Measurements from ENCODE around the gene FBN3.
"Not testable (repeated sequence)": the region's sequence is repeated elsewhere in the genome, so short reads cannot be mapped to it uniquely, and the experiment has no call there.

FBN3 gene

GRCh38 chr19:8105471-8105870, 43.9 kb downstream of the FBN3 start:
- no peak for DNase-seq (ENCODE audit: extremely low spot score)
- CTCF ChIA-PET: no interaction called here
- POLR2A ChIA-PET: no interaction called here
- TF ChIP-seq FOXA1 (IDR thresholded peaks at IDR 0.05) (no peak), NFRKB (IDR thresholded peaks at IDR 0.05) (no peak), FOXK2 (IDR thresholded peaks at IDR 0.05) (no peak), ZNF384 (IDR thresholded peaks at IDR 0.05) (no peak)

DNA sequence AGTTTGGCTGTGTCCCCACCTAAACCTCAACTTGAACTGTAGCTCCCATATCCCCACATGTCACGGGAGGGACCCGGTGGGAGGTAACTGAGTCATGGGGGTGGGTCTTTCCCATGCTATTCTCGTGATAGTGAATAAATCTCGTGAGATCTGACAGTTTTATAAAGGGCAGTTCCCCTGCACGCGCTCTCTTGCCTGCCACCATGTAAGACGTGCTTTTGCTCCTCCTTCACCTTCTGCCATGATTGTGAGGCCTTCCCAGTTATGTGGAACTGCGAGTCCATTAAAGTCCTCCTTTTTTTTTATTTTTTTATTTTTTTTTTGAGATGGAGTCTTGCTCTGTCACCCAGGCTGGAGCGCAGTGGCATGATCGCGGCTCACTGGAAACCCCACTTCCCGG, 47.5 kb downstream of the FBN3 start:
- DNase-seq (ENCODE audit: extremely low spot score); CTCF ChIA-PET: not testable (repeated sequence)
- POLR2A ChIA-PET: interaction anchor here (1.2 kb wide), 1 partner anchor 159 kb away, joined by 4 read pairs; the partner anchor contains the start of gene TIMM44

GRCh38 chr19:8101311-8101710, 48.1 kb downstream of the FBN3 start:
- TF ChIP-seq SUZ12 (IDR thresholded peaks at IDR 0.05) (no peak), FOXA1 (IDR thresholded peaks at IDR 0.05) (no peak), HDGF (IDR thresholded peaks at IDR 0.05; ENCODE audit: borderline replicate concordance) (no peak), LEF1 (IDR thresholded peaks at IDR 0.05; ENCODE audit: borderline replicate concordance) (no peak), CTBP1 (IDR thresholded peaks at IDR 0.05; ENCODE audit: borderline replicate concordance) (no peak), SP1 (IDR thresholded peaks at IDR 0.05) (no peak), BHLHE40 (IDR thresholded peaks at IDR 0.05; ENCODE audit: borderline replicate concordance) (no peak)
- CTCF ChIA-PET: no interaction called here
- no peak for DNase-seq (ENCODE audit: extremely low spot score)
- POLR2A ChIA-PET: interaction anchor here (1.2 kb wide), 1 partner anchor 158 kb away, joined by 4 read pairs; the partner anchor contains the start of gene TIMM44

DNA sequence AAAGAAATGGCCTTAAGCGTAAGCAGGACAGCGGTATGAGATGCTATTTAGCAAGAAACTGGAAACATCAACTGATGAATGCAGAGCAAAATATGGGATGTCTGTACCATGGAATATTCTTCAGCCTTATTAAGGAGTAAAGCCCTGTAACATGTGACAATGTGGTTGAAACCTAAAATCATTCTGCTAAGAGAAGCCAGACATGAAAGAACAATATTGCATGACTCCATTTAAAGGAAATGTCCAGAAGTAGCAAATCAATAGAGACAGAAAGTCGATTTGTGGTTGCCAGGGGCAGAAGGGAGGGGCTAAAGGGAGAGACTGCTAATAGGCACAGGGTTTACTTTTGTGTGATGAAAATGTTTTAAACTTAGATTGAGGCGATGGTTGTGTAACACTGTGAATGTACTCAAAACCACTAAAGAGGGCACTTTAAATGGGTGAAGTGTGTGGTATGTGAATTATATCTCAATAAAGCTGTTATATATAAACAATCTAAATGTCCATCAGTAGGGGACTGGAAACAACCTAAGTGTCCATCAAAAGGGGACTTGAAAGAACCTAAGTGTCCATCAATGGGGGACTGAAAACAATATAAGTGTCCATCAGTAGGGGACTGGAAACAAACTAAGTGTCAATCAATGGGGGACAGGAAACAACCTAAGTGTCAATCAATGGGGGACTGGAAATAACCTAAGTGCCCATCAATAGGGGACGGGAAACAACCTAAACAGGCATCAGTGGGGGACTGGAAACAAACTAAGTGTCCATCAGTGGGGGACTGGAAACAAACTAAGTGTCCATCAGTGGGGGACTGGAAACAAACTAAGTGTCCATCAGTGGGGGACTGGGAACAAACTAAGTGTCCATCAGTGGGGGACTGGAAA, 51.5 kb downstream of the FBN3 start:
- CTCF ChIA-PET: no interaction called here
- TF ChIP-seq SUZ12 (IDR thresholded peaks at IDR 0.05) (no peak), PKNOX1 (IDR thresholded peaks at IDR 0.05) (0 out of 2 replicates have a peak, but pooled peaks have one; percentile 23)
- no peak for DNase-seq (ENCODE audit: extremely low spot score)
- POLR2A ChIA-PET: no interaction called here

DNA sequence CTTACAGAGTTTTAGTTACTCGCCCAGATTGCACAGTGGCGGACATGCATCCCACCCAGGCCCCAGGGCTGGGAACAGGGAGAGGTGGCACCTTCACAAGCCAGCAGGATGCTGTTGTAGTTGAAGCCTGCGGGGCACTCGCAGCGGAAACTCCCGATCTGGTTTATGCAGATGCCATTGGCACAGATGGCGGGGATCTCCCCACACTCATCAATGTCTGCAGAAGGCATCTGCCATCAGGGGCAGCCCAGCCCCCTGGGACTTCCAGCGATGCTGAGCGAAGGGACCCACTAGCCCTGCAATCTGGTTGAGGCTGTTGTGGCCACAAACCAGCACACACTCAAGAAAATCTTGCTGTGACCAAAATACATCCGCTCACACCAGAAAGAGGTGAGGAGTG, 52.2 kb downstream of the FBN3 start:
- TF ChIP-seq FOXK2 (IDR thresholded peaks at IDR 0.05): no peak
- no peak for TF ChIP-seq ELF4 (IDR thresholded peaks at IDR 0.05)
- no peak for TF ChIP-seq ARNT (IDR thresholded peaks at IDR 0.05)
- DNase-seq (ENCODE audit: extremely low spot score): no peak
- POLR2A ChIA-PET: no interaction called here

DNA sequence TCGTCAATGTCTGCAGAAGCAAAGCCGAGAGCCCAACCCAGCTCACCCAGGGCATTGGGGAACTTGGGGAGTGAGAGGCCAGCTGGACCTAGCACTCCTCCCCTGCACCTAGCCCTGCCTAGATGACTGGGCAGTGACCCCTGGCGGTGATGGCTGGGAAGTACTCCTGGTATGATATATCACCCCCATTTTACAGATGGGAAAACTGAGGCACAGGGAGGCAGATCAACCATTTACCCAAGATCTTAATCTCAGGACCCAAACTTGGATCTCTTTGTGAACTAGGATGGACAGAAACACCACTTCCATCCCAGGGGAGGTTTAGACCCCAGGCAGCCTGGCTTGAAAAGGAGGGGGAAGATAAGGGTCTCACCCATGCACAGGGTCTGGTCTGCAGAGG, 53.3 kb downstream of the FBN3 start:
- ChIA-PET POLR2A (no interaction called here), CTCF (no interaction called here)
- DNase-seq (ENCODE audit: extremely low spot score): no peak
- TF ChIP-seq ELF4 (IDR thresholded peaks at IDR 0.05): no peak
- TF ChIP-seq BHLHE40 (IDR thresholded peaks at IDR 0.05; ENCODE audit: borderline replicate concordance): no peak
- TF ChIP-seq FOXK2 (IDR thresholded peaks at IDR 0.05): no peak
- TF ChIP-seq PKNOX1 (IDR thresholded peaks at IDR 0.05): no peak
- no peak for TF ChIP-seq LEF1 (IDR thresholded peaks at IDR 0.05; ENCODE audit: borderline replicate concordance)
- no peak for TF ChIP-seq FOXA1 (IDR thresholded peaks at IDR 0.05)
- TF ChIP-seq SP1 (IDR thresholded peaks at IDR 0.05): no peak
- TF ChIP-seq SUZ12 (IDR thresholded peaks at IDR 0.05): no peak
- no peak for TF ChIP-seq FOXM1 (IDR thresholded peaks at IDR 0.05; ENCODE audit: borderline replicate concordance)
- no peak for TF ChIP-seq ZNF384 (IDR thresholded peaks at IDR 0.05)
- TF ChIP-seq TARDBP (IDR thresholded peaks at IDR 0.05): no peak
- TF ChIP-seq L3MBTL2 (conservative IDR thresholded peaks at IDR 0.05): no peak

More for the DNA sequence above, 52.2 kb downstream of the FBN3 start:
- CTCF ChIA-PET: no interaction called here

- ChIA-PET POLR2A (no interaction called here), CTCF (no interaction called here)
- no peak for DNase-seq (ENCODE audit: extremely low spot score)
- TF ChIP-seq FOXK2 (IDR thresholded peaks at IDR 0.05) (no peak), BHLHE40 (IDR thresholded peaks at IDR 0.05; ENCODE audit: borderline replicate concordance) (no peak), SUZ12 (IDR thresholded peaks at IDR 0.05) (no peak), HDGF (IDR thresholded peaks at IDR 0.05; ENCODE audit: borderline replicate concordance) (no peak), SP1 (IDR thresholded peaks at IDR 0.05) (no peak), L3MBTL2 (conservative IDR thresholded peaks at IDR 0.05) (no peak), ARNT (IDR thresholded peaks at IDR 0.05) (no peak), TARDBP (IDR thresholded peaks at IDR 0.05) (no peak), LEF1 (IDR thresholded peaks at IDR 0.05; ENCODE audit: borderline replicate concordance) (no peak), FOXA1 (IDR thresholded peaks at IDR 0.05) (no peak), NFRKB (IDR thresholded peaks at IDR 0.05) (no peak), ZNF384 (IDR thresholded peaks at IDR 0.05) (no peak), FOXM1 (IDR thresholded peaks at IDR 0.05; ENCODE audit: borderline replicate concordance) (no peak)
Measured at GRCh38 chr19:8095354-8095886, 54.0 kb downstream of the FBN3 start.

DNA sequence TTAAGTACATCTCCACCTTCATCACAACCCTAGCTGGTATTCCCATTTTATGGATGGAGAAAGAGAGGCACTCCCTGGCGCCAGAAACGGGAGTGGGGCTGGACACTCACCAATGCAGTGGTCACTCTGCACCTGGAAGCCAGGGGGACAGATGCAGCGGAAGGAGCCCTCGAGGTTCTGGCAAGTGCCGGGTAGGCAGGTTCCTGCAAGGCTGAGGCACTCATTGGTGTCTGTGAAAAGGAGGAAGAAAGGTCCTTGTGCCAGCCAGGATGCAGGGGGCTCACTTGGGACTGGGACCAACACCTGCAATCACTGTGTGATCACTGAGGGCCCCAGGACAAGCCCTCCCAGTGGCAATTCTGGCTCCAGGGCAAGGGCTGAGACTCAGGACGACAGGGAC, 55.1 kb downstream of the FBN3 start:
- ChIA-PET CTCF (no interaction called here), POLR2A (no interaction called here)
- TF ChIP-seq SUZ12 (IDR thresholded peaks at IDR 0.05) (no peak), SP1 (IDR thresholded peaks at IDR 0.05) (no peak), CTBP1 (IDR thresholded peaks at IDR 0.05; ENCODE audit: borderline replicate concordance) (no peak), ELF4 (IDR thresholded peaks at IDR 0.05) (no peak), FOXA1 (IDR thresholded peaks at IDR 0.05) (no peak), L3MBTL2 (conservative IDR thresholded peaks at IDR 0.05) (no peak), NFRKB (IDR thresholded peaks at IDR 0.05) (no peak), BHLHE40 (IDR thresholded peaks at IDR 0.05; ENCODE audit: borderline replicate concordance) (no peak)
- no peak for DNase-seq (ENCODE audit: extremely low spot score)
